IMR-90 (cell line): ENCODE data around the gene LIMS1.
"Not testable (repeated sequence)": the region's sequence is repeated elsewhere in the genome, so short reads cannot be mapped to it uniquely, and the experiment has no call there.

Experiments
- BHLHE40 ChIP-seq: fragments of 150-350 bp; IDR thresholded peaks from 2 replicates; pipeline ENCODE4 v1.6.1; 2016; ENCODE audit warnings: mild to moderate bottlenecking, low read depth, low read length
- CHD1 ChIP-seq: IDR thresholded peaks from 2 replicates; pipeline ENCODE4 v1.6.1; 2012; ENCODE audit warnings: low read depth, low read length, improper control_type of control experiment
- CTCF ChIP-seq: conservative IDR thresholded peaks from 2 replicates; pipeline ENCODE4 v1.5.1; 2012; ENCODE audit warnings: mild to moderate bottlenecking, low read depth, low read length, improper control_type of control experiment
- FOS ChIP-seq: fragments of 150-350 bp; IDR thresholded peaks from 2 replicates; pipeline ENCODE4 v1.6.1; 2016; ENCODE audit warnings: low read depth, low read length
- MAFK ChIP-seq: IDR thresholded peaks from 2 replicates; pipeline ENCODE4 v1.6.1; 2012; ENCODE audit warnings: low read depth, low read length, improper control_type of control experiment
- MXI1 ChIP-seq: IDR thresholded peaks from 2 replicates; pipeline ENCODE4 v1.6.1; 2012; ENCODE audit warnings: low read depth, mild to moderate bottlenecking, low read length, moderate library complexity, borderline replicate concordance
- POLR2A ChIP-seq: IDR thresholded peaks from 2 replicates; pipeline ENCODE4 v1.6.1; 2012; ENCODE audit warnings: mild to moderate bottlenecking, low read depth, low read length
- RAD21 ChIP-seq: IDR thresholded peaks from 2 replicates; pipeline ENCODE4 v1.6.1; 2012; ENCODE audit warnings: low read length, improper control_type of control experiment
- RCOR1 ChIP-seq: IDR thresholded peaks from 2 replicates; pipeline ENCODE4 v1.6.1; 2012; ENCODE audit warnings: mild to moderate bottlenecking, low read length, improper control_type of control experiment; ENCODE audit not compliant: insufficient replicate concordance
- RFX5 ChIP-seq: IDR thresholded peaks from 2 replicates; pipeline ENCODE4 v1.8.0; 2012; ENCODE audit warnings: low read depth, mild to moderate bottlenecking, low read length, moderate library complexity
- USF2 ChIP-seq: fragments of 150-350 bp; IDR thresholded peaks from 2 replicates; pipeline ENCODE4 v1.6.1; 2017; ENCODE audit warnings: mild to moderate bottlenecking, antibody characterized with exemption, low read length, low read depth

GRCh38 chr2:108663346-108663745 lies 129.1 kb downstream of the LIMS1 start:
- not testable (repeated sequence) for TF ChIP-seq CTCF, USF2, POLR2A, MXI1, CHD1, RCOR1, RFX5, MAFK, FOS, BHLHE40, RAD21
